KMS-11 (cell line): ENCODE measurements around the gene FANCD2.

Experiments used
- H2AFZ ChIP-seq: fragments of 200-600 bp; sonication (generic); 2 replicates; pipeline ENCODE4 v1.6.1; 2016; ENCODE audit warnings: antibody characterized with exemption, mixed run types, low read depth
- H3K27ac ChIP-seq: fragments of 200-600 bp; sonication (generic); 2 replicates; pipeline ENCODE4 v1.6.1; 2016; ENCODE audit warnings: mild to moderate bottlenecking, mixed run types
- H3K27me3 ChIP-seq: fragments of 200-600 bp; sonication (generic); 2 replicates; pipeline ENCODE4 v1.6.1; 2017; ENCODE audit warnings: mild to moderate bottlenecking, low read depth, mixed run types, moderate library complexity; ENCODE audit not compliant: insufficient read depth
- H3K36me3 ChIP-seq: fragments of 200-600 bp; sonication (generic); 2 replicates; pipeline ENCODE4 v1.6.1; 2017; ENCODE audit warnings: mild to moderate bottlenecking, mixed run types; ENCODE audit not compliant: insufficient read depth
- H3K4me1 ChIP-seq: fragments of 200-600 bp; sonication (generic); 2 replicates; pipeline ENCODE4 v1.6.1; 2016; ENCODE audit warnings: mild to moderate bottlenecking, low read depth, mixed run types; ENCODE audit not compliant: poor library complexity, severe bottlenecking
- H3K4me2 ChIP-seq: fragments of 200-600 bp; sonication (generic); 2 replicates; pipeline ENCODE4 v1.7.0; 2016; ENCODE audit warnings: mild to moderate bottlenecking, mixed run types
- H3K4me3 ChIP-seq: fragments of 200-600 bp; sonication (generic); IDR thresholded peaks from 2 replicates; pipeline ENCODE4 v1.6.1; 2017; ENCODE audit warnings: low read depth, low read length, mixed read lengths; ENCODE audit not compliant: insufficient read depth
- H3K79me2 ChIP-seq: fragments of 200-600 bp; sonication (generic); 2 replicates; pipeline ENCODE4 v1.6.1; 2016; ENCODE audit warnings: low read depth, mixed run types; ENCODE audit not compliant: insufficient read depth
- H3K9ac ChIP-seq: fragments of 200-600 bp; sonication (generic); 2 replicates; pipeline ENCODE4 v1.6.1; 2016; ENCODE audit warnings: mild to moderate bottlenecking, mixed run types
- H4K20me1 ChIP-seq: fragments of 200-600 bp; sonication (generic); 2 replicates; pipeline ENCODE4 v1.6.1; 2016; ENCODE audit warnings: mild to moderate bottlenecking, mixed run types; ENCODE audit not compliant: insufficient read depth
- TF ChIP-seq, protein P1 (sequence below): fragments of 200-600 bp; sonication (generic); conservative IDR thresholded peaks from 2 replicates; pipeline ENCODE4 v1.6.1; 2017; ENCODE audit warnings: low read depth, mild to moderate bottlenecking, antibody characterized with exemption, low read length, moderate library complexity, mixed read lengths

Gene FANCD2

DNA sequence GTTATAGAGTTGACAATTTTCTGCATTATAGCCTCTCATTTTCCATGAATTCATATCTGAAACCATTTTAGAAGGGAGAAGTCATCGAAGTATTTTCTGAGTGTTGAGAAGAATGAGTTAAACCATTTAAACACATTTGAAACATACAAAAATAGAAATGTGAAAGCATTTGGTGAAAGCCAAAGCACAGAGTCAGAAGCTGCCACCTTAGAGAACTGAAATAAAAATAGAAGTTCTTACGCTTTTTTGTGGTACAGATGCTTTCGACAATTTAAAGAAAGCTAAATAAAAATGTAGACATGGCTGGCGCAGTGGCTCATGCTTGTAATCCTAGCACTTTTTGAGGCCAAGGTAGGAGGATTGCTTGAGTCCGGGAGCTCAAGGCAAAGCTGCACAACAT lies 72.8 kb downstream of the FANCD2 start:
- no peak overlapping the region for H2AFZ ChIP-seq
- H3K4me1 ChIP-seq: no peaks in the 10 kb centered on the region
- no peak overlapping the region for H3K9ac ChIP-seq
- H3K4me3 ChIP-seq: no peak overlapping the region
- H3K36me3 ChIP-seq: no peaks in the 10 kb centered on the region
- H4K20me1 ChIP-seq: no peaks in the 10 kb centered on the region
- TF ChIP-seq, protein P1, sequence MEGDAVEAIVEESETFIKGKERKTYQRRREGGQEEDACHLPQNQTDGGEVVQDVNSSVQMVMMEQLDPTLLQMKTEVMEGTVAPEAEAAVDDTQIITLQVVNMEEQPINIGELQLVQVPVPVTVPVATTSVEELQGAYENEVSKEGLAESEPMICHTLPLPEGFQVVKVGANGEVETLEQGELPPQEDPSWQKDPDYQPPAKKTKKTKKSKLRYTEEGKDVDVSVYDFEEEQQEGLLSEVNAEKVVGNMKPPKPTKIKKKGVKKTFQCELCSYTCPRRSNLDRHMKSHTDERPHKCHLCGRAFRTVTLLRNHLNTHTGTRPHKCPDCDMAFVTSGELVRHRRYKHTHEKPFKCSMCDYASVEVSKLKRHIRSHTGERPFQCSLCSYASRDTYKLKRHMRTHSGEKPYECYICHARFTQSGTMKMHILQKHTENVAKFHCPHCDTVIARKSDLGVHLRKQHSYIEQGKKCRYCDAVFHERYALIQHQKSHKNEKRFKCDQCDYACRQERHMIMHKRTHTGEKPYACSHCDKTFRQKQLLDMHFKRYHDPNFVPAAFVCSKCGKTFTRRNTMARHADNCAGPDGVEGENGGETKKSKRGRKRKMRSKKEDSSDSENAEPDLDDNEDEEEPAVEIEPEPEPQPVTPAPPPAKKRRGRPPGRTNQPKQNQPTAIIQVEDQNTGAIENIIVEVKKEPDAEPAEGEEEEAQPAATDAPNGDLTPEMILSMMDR: no peak
- no peaks in the 10 kb centered on the region for H3K79me2 ChIP-seq
- no peak overlapping the region for H3K4me2 ChIP-seq
- no peaks in the 10 kb centered on the region for H3K27me3 ChIP-seq
- H3K27ac ChIP-seq: no peak overlapping the region

DNA sequence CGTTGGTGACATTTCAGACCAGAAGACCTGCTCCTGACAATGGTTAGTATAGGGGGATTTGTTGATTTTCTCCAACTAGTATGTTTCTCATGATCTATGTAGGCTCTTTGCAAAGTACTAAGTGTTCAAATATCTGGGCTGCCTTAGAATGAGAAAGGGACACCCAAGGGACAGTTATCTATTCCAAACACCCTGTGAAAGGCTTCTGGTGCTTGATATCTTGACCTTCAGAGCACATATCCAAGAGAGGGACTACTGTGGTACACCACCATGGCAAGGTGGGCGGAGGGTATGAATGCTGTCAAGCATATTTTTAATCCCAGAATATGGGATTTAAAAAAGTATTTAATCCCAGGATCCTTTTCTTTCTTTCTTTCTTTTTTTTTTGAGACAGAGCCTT lies 80.7 kb downstream of the FANCD2 start:
- no peak overlapping the region for H3K27ac ChIP-seq
- no peak overlapping the region for H3K4me3 ChIP-seq
- no peaks in the 10 kb centered on the region for H4K20me1 ChIP-seq
- no peaks in the 10 kb centered on the region for H3K36me3 ChIP-seq
- H3K4me2 ChIP-seq: no peak overlapping the region
- TF ChIP-seq, protein P1: no peak
- no peaks in the 10 kb centered on the region for H3K79me2 ChIP-seq
- no peak overlapping the region for H3K9ac ChIP-seq
- no peak overlapping the region for H2AFZ ChIP-seq
- H3K27me3 ChIP-seq: no peaks in the 10 kb centered on the region
- no peaks in the 10 kb centered on the region for H3K4me1 ChIP-seq

DNA sequence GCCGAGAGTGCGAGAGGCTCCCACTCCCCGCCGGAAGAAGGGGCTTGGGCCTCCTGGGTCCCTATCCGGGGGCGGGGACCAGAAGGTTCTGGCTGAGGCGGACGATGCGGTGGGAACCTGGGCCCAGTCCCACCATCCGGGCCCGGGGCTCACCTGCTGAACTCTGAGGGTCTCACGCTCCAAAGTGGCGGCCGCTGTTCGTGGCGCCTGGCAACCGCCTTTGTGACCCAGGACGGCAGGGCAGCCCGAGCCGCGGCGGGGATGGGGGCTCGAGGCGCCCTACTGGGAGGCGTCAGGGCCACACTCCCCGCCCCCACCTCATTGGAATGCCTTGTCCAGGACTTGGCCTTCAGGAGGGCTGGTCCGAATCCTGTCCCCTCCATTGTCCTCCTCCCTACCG lies 81.9 kb downstream of the FANCD2 start, which contains the start of gene FANCD2OS:
FANCD2OS (minus strand) TSS at position 165 of the 400 bp plus-strand sequence. CDS start 3,481 bp downstream, outside the sequence.
- no peak within 1 kb of the TSS for H3K27ac ChIP-seq

DNA sequence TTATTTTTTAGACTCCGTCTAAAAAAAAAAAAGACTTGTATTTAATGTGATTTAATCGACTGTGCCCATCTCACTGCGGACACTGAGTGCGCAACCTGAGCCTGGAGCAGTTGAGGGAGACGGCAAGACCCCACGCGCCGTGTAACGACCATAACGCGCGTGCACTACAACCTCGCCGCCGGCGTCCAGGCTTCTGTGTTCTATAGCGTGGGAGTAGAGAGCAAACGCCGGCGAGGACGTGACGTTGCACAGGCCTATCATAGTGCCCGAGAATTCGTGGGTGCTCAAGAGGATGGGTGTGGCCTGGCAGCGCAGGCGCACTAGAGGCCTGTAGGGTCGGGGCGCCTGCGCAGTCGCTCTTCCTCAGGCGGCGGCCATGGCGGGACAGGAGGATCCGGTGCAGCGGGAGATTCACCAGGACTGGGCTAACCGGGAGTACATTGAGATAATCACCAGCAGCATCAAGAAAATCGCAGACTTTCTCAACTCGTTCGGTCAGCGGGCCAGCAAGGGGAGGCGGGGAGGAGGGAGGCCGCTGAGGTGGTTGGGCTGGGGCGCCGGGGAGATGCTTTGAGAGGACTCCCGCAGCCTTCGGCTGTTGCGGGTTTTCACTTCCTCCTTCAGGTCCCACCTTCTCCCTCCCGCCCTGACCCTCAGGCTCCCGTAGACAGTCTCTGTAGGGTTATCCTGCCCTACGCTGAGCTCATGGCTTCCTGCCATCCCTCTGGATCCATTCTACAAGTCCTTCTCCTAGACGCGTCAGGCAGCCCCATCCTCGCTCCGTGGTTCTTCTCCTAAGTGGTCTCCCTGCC lies 89.3 kb downstream of the FANCD2 start, which contains the start of gene BRK1:
BRK1 (plus strand) TSS at position 350 of the 812 bp plus-strand sequence; CDS start at position 377, 27 bp downstream.
- peak within 1 kb of the TSS; percentile 66 for H2AFZ ChIP-seq
- H3K27ac ChIP-seq: peak within 1 kb of the TSS; percentile 52; the same call in 1 of the 2 replicates
- H3K36me3 ChIP-seq: no peaks in the 10 kb centered on the region
- peak within 1 kb of the TSS; percentile 83 for H3K4me2 ChIP-seq
- H3K4me3 ChIP-seq: peak within 1 kb of the TSS; percentile 46
- no peaks in the 10 kb centered on the region for H3K27me3 ChIP-seq
- H3K9ac ChIP-seq: peak within 1 kb of the TSS; percentile 67; the same call in 1 of the 2 replicates
- H4K20me1 ChIP-seq: no peaks in the 10 kb centered on the region
- H3K4me1 ChIP-seq: peaks cover 15% of the 10 kb centered on the region
- TF ChIP-seq, protein P1: no peak
- peaks cover 36% of the 10 kb centered on the region for H3K79me2 ChIP-seq

More for the DNA sequence above, 81.9 kb downstream of the FANCD2 start, which contains the start of gene FANCD2OS:
- Histone ChIP-seq H3K4me1 (no peaks in the 10 kb centered on the region), H4K20me1 (no peaks in the 10 kb centered on the region), H3K4me3 (no peak within 1 kb of the TSS), H2AFZ (no peak within 1 kb of the TSS), H3K4me2 (no peak within 1 kb of the TSS), H3K79me2 (no peaks in the 10 kb centered on the region), H3K27me3 (no peaks in the 10 kb centered on the region), H3K36me3 (no peaks in the 10 kb centered on the region), H3K9ac (no peak within 1 kb of the TSS)
- TF ChIP-seq, protein P1: no peak
